GM18505 (cell line): ENCODE results near the gene UGT1A7.

Experiments
- ATAC-seq: cut with Tn5 transposase; IDR thresholded peaks from one replicate; pipeline ENCODE4 v1.9.1; 2021; ENCODE audit not compliant: unreplicated experiment
- POLR2A ChIP-seq: IDR thresholded peaks from 4 replicates; pipeline ENCODE4 v1.6.1; 2011; ENCODE audit warnings: borderline replicate concordance; ENCODE audit not compliant: insufficient read depth, insufficient read length; ENCODE audit errors: extremely low read depth

Gene UGT1A7

GRCh38 chr2:233778030-233778429 is 96.3 kb downstream of the UGT1A7 start, which contains the start of gene MROH2A:
Gene MROH2A (plus strand): TSS chr2:233778330. CDS start chr2:233779359, 1,029 bp downstream.
- no peak for TF ChIP-seq POLR2A
- no peak for ATAC-seq

- ATAC-seq = no peak
- no peak for TF ChIP-seq POLR2A
Measured at GRCh38 chr2:233779722-233780121, 98.0 kb downstream of the UGT1A7 start.

- no peak for ATAC-seq
- TF ChIP-seq POLR2A = no peak
Measured at GRCh38 chr2:233780771-233781170, 99.1 kb downstream of the UGT1A7 start.

GRCh38 chr2:233789554-233789953 is 107.9 kb downstream of the UGT1A7 start:
- no peak for ATAC-seq
- TF ChIP-seq POLR2A = no peak

GRCh38 chr2:233791151-233791882 is 109.6 kb downstream of the UGT1A7 start:
- no peak for TF ChIP-seq POLR2A
- no peak for ATAC-seq

GRCh38 chr2:233791883-233792329 is 110.2 kb downstream of the UGT1A7 start:
- TF ChIP-seq POLR2A = no peak
- no peak for ATAC-seq

- no peak for TF ChIP-seq POLR2A
- no peak for ATAC-seq
Measured at GRCh38 chr2:233792720-233793119, 111.0 kb downstream of the UGT1A7 start.

- ATAC-seq = no peak
- no peak for TF ChIP-seq POLR2A
Measured at GRCh38 chr2:233793465-233794127, 111.9 kb downstream of the UGT1A7 start.

GRCh38 chr2:233794128-233794658 is 112.5 kb downstream of the UGT1A7 start:
- ATAC-seq = no peak

GRCh38 chr2:233795735-233796171 is 114.1 kb downstream of the UGT1A7 start:
- TF ChIP-seq POLR2A = no peak
- no peak for ATAC-seq

More at GRCh38 chr2:233794128-233794658, 112.5 kb downstream of the UGT1A7 start:
- TF ChIP-seq POLR2A = no peak

GRCh38 chr2:233796254-233796653 is 114.6 kb downstream of the UGT1A7 start:
- no peak for ATAC-seq
- no peak for TF ChIP-seq POLR2A

GRCh38 chr2:233798335-233799086 is 116.8 kb downstream of the UGT1A7 start:
- TF ChIP-seq POLR2A = no peak
- ATAC-seq = no peak

GRCh38 chr2:233799087-233799665 is 117.5 kb downstream of the UGT1A7 start:
- no peak for TF ChIP-seq POLR2A
- ATAC-seq = no peak

- no peak for TF ChIP-seq POLR2A
Measured at GRCh38 chr2:233799716-233800115, 118.0 kb downstream of the UGT1A7 start.

GRCh38 chr2:233800208-233800607 is 118.5 kb downstream of the UGT1A7 start:
- no peak for TF ChIP-seq POLR2A
- no peak for ATAC-seq

More at GRCh38 chr2:233799716-233800115, 118.0 kb downstream of the UGT1A7 start:
- no peak for ATAC-seq
